Tibial nerve (tissue), 4 donors: Measurements from ENCODE around the gene EML5.

Source experiments
- EP300 ChIP-seq, 2 donors: sonication (generic); formaldehyde crosslinking; IDR thresholded peaks; one replicate each; pipeline ENCODE4 v1.6.1; 2017; ENCODE audit warnings: antibody characterized with exemption in 2 of 2, mild to moderate bottlenecking in 1 of 2
- POLR2A ChIP-seq, 2 donors: fragments of 450-650 bp; IDR thresholded peaks; one replicate each; pipeline ENCODE4 v1.6.1; 2017; ENCODE audit warnings: antibody characterized with exemption in 2 of 2, mild to moderate bottlenecking in 2 of 2, moderate library complexity in 2 of 2
- TF ChIP-seq, protein P1 (sequence below), 5 experiments: fragments of 200-600 bp in 3 of 5; fragments of 450-650 bp in 2 of 5; sonication (generic) in 3 of 5; IDR thresholded peaks; one replicate each; pipeline ENCODE4 v1.5.1; 2016 to 2019; ENCODE audit warnings: antibody characterized with exemption in 5 of 5, mild to moderate bottlenecking in 3 of 5, moderate library complexity in 2 of 5

- TF ChIP-seq EP300 (IDR thresholded peaks at IDR 0.05) = no peak
- TF ChIP-seq, protein P1, sequence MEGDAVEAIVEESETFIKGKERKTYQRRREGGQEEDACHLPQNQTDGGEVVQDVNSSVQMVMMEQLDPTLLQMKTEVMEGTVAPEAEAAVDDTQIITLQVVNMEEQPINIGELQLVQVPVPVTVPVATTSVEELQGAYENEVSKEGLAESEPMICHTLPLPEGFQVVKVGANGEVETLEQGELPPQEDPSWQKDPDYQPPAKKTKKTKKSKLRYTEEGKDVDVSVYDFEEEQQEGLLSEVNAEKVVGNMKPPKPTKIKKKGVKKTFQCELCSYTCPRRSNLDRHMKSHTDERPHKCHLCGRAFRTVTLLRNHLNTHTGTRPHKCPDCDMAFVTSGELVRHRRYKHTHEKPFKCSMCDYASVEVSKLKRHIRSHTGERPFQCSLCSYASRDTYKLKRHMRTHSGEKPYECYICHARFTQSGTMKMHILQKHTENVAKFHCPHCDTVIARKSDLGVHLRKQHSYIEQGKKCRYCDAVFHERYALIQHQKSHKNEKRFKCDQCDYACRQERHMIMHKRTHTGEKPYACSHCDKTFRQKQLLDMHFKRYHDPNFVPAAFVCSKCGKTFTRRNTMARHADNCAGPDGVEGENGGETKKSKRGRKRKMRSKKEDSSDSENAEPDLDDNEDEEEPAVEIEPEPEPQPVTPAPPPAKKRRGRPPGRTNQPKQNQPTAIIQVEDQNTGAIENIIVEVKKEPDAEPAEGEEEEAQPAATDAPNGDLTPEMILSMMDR (IDR thresholded peaks at IDR 0.05) = no peak
- TF ChIP-seq POLR2A (IDR thresholded peaks at IDR 0.05) = no peak
Observed at GRCh38 chr14:88838015-88838414, 45.3 kb upstream of the EML5 start.
